Measurements from ENCODE around the gene PCCA.

DNA sequence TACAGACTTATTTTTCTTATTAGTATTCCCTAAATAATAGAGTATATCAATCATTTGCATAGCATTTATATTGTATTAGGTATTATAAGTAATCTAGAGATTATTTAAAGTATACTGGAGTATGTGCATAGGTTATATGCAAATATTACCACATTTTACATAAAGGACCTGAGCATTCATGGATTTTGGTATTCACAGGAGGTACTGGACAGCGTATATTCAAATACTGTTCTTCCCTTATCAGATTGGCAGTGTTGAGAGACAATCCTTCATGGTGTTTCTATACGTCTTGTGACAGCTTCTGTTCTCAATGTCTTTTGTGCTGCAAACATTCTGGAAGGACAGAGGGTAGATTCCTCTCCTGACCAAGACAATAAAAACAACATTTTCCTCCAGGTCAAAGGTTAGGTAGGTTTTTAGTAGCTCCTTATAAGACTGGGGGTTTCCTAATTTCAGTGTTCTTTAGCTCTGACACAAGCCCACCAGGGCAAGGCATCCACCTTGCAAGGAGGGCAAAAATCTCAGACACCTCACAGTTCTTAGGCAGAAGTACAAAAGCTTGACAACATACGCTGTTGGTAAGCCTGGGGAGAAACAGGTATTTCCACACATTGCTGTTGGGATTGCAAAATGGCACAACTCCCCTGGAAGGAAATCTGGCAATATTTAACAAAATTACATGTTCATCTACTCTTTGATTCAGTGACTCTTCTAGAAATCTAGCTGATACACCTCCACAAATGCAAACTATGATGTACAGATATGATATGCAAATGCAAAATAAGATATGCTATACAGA, 20.6 kb upstream of the PCCA start:
- TF ChIP-seq, protein P1, sequence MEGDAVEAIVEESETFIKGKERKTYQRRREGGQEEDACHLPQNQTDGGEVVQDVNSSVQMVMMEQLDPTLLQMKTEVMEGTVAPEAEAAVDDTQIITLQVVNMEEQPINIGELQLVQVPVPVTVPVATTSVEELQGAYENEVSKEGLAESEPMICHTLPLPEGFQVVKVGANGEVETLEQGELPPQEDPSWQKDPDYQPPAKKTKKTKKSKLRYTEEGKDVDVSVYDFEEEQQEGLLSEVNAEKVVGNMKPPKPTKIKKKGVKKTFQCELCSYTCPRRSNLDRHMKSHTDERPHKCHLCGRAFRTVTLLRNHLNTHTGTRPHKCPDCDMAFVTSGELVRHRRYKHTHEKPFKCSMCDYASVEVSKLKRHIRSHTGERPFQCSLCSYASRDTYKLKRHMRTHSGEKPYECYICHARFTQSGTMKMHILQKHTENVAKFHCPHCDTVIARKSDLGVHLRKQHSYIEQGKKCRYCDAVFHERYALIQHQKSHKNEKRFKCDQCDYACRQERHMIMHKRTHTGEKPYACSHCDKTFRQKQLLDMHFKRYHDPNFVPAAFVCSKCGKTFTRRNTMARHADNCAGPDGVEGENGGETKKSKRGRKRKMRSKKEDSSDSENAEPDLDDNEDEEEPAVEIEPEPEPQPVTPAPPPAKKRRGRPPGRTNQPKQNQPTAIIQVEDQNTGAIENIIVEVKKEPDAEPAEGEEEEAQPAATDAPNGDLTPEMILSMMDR (IDR thresholded peaks at IDR 0.05): no peak
- TF ChIP-seq KDM5A (IDR thresholded peaks at IDR 0.05) (no peak), SREBF2 (IDR thresholded peaks at IDR 0.05) (no peak), EP300 (IDR thresholded peaks at IDR 0.05) (no peak), POLR2AphosphoS2 (conservative IDR thresholded peaks at IDR 0.05; ENCODE audit: low read length) (no peak), POLR2A (IDR thresholded peaks at IDR 0.05; ENCODE audit: low read length) (no peak), NFE2L2 (conservative IDR thresholded peaks at IDR 0.05; ENCODE audit: low read length) (no peak)
- TF ChIP-seq, protein P2, sequence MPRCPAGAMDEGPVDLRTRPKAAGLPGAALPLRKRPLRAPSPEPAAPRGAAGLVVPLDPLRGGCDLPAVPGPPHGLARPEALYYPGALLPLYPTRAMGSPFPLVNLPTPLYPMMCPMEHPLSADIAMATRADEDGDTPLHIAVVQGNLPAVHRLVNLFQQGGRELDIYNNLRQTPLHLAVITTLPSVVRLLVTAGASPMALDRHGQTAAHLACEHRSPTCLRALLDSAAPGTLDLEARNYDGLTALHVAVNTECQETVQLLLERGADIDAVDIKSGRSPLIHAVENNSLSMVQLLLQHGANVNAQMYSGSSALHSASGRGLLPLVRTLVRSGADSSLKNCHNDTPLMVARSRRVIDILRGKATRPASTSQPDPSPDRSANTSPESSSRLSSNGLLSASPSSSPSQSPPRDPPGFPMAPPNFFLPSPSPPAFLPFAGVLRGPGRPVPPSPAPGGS (IDR thresholded peaks at IDR 0.05): no peak
- TF ChIP-seq, protein P3, sequence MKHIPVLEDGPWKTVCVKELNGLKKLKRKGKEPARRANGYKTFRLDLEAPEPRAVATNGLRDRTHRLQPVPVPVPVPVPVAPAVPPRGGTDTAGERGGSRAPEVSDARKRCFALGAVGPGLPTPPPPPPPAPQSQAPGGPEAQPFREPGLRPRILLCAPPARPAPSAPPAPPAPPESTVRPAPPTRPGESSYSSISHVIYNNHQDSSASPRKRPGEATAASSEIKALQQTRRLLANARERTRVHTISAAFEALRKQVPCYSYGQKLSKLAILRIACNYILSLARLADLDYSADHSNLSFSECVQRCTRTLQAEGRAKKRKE (CRISPR knock-in tag; IDR thresholded peaks at IDR 0.05; ENCODE audit: low read depth): no peak
- TF ChIP-seq, protein P4, sequence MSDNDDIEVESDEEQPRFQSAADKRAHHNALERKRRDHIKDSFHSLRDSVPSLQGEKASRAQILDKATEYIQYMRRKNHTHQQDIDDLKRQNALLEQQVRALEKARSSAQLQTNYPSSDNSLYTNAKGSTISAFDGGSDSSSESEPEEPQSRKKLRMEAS (IDR thresholded peaks at IDR 0.05): no peak
- TF ChIP-seq, protein P5, sequence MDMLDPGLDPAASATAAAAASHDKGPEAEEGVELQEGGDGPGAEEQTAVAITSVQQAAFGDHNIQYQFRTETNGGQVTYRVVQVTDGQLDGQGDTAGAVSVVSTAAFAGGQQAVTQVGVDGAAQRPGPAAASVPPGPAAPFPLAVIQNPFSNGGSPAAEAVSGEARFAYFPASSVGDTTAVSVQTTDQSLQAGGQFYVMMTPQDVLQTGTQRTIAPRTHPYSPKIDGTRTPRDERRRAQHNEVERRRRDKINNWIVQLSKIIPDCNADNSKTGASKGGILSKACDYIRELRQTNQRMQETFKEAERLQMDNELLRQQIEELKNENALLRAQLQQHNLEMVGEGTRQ (IDR thresholded peaks at IDR 0.05): no peak
- TF ChIP-seq, protein P6, sequence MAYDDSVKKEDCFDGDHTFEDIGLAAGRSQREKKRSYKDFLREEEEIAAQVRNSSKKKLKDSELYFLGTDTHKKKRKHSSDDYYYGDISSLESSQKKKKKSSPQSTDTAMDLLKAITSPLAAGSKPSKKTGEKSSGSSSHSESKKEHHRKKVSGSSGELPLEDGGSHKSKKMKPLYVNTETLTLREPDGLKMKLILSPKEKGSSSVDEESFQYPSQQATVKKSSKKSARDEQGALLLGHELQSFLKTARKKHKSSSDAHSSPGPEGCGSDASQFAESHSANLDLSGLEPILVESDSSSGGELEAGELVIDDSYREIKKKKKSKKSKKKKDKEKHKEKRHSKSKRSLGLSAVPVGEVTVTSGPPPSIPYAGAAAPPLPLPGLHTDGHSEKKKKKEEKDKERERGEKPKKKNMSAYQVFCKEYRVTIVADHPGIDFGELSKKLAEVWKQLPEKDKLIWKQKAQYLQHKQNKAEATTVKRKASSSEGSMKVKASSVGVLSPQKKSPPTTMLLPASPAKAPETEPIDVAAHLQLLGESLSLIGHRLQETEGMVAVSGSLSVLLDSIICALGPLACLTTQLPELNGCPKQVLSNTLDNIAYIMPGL (CRISPR knock-in tag; IDR thresholded peaks at IDR 0.05; ENCODE audit: borderline replicate concordance): no peak

All from A549 (cell line).